C4-2B (cell line): Measurements from ENCODE around the gene WWTR1.

Source experiments
- ZFX ChIP-seq: fragments of 450-650 bp; IDR thresholded peaks from 2 replicates; pipeline ENCODE4 v1.6.1; 2017
- TF ChIP-seq, protein P1 (sequence below): fragments of 450-650 bp; conservative IDR thresholded peaks from 2 replicates; pipeline ENCODE4 v1.5.1; 2017; ENCODE audit warnings: mild to moderate bottlenecking

DNA sequence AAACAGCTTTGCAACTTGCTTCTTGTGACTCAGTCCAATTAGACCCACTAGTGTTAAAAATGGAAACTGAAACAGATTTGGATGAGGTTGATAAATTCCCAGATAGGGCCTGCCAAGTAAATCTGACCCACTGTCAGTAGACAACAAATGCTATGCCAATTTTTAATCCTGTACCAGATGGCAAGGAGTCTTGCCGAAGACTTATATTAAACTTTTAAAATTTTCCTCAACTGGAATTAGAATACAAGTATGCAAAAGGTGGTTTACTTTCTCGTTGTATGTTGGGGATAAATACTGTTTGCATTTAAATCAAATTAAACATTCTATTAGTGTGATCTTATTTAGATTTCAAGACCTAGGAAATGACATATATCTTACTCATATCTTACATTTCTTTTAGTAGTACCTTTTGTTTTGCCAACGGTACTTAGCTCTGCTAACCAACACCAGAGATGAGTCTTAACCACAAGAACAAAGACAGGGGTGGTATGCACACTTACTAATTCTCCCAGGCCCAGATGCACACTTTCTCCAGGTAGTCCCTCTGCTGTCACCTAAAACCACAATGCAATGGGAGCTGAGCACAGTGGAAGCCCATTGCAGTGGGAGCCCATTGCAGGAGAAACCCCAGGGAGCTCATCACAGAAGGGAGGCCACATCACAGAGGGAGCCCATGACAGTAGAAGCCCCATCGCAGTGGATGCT is 77.8 kb downstream of the WWTR1 start:
- TF ChIP-seq, protein P1, sequence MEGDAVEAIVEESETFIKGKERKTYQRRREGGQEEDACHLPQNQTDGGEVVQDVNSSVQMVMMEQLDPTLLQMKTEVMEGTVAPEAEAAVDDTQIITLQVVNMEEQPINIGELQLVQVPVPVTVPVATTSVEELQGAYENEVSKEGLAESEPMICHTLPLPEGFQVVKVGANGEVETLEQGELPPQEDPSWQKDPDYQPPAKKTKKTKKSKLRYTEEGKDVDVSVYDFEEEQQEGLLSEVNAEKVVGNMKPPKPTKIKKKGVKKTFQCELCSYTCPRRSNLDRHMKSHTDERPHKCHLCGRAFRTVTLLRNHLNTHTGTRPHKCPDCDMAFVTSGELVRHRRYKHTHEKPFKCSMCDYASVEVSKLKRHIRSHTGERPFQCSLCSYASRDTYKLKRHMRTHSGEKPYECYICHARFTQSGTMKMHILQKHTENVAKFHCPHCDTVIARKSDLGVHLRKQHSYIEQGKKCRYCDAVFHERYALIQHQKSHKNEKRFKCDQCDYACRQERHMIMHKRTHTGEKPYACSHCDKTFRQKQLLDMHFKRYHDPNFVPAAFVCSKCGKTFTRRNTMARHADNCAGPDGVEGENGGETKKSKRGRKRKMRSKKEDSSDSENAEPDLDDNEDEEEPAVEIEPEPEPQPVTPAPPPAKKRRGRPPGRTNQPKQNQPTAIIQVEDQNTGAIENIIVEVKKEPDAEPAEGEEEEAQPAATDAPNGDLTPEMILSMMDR: no peak
- no peak for TF ChIP-seq ZFX
